Parathyroid adenoma (tissue), 2 donors: Measurements from ENCODE around the gene CAMK2B.

ENCODE experiments used
- H2AFZ ChIP-seq: fragments of 300-600 bp; sonication (generic); one replicate; pipeline ENCODE4 v1.7.0; 2017; ENCODE audit warnings: antibody characterized with exemption, mild to moderate bottlenecking
- H3K27ac ChIP-seq: fragments of 300-600 bp; sonication (generic); one replicate; pipeline ENCODE4 v1.7.0; 2017
- H3K27me3 ChIP-seq: fragments of 300-600 bp; sonication (generic); one replicate; pipeline ENCODE4 v1.7.0; 2017; ENCODE audit warnings: low read length; ENCODE audit not compliant: control insufficient read depth, insufficient read depth
- H3K36me3 ChIP-seq: fragments of 300-600 bp; sonication (generic); one replicate; pipeline ENCODE4 v1.7.0; 2017; ENCODE audit warnings: low read length; ENCODE audit not compliant: control insufficient read depth, insufficient read depth
- H3K4me1 ChIP-seq: fragments of 300-600 bp; sonication (generic); one replicate; pipeline ENCODE4 v1.7.0; 2017; ENCODE audit warnings: control low read depth
- H3K4me2 ChIP-seq: fragments of 300-600 bp; sonication (generic); one replicate; pipeline ENCODE4 v1.7.0; 2017; ENCODE audit warnings: low read length
- H3K4me3 ChIP-seq: fragments of 300-600 bp; sonication (generic); one replicate; pipeline ENCODE4 v1.7.0; 2017; ENCODE audit warnings: low read depth, low read length
- H3K79me2 ChIP-seq: fragments of 300-600 bp; sonication (generic); one replicate; pipeline ENCODE4 v1.7.0; 2017; ENCODE audit warnings: control low read depth
- H3K9ac ChIP-seq: fragments of 300-600 bp; sonication (generic); one replicate; pipeline ENCODE4 v1.7.0; 2017; ENCODE audit warnings: mild to moderate bottlenecking
- H3K9me3 ChIP-seq: fragments of 300-600 bp; sonication (generic); one replicate; pipeline ENCODE4 v1.7.0; 2017; ENCODE audit warnings: low read length; ENCODE audit not compliant: control insufficient read depth
- TF ChIP-seq, protein P1 (sequence below): fragments of 300-600 bp; sonication (generic); IDR thresholded peaks from one replicate; pipeline ENCODE4 v1.7.0; 2017; ENCODE audit warnings: antibody characterized with exemption, mild to moderate bottlenecking
- donor health status: primary hyperparathyroidism.

Gene CAMK2B

DNA sequence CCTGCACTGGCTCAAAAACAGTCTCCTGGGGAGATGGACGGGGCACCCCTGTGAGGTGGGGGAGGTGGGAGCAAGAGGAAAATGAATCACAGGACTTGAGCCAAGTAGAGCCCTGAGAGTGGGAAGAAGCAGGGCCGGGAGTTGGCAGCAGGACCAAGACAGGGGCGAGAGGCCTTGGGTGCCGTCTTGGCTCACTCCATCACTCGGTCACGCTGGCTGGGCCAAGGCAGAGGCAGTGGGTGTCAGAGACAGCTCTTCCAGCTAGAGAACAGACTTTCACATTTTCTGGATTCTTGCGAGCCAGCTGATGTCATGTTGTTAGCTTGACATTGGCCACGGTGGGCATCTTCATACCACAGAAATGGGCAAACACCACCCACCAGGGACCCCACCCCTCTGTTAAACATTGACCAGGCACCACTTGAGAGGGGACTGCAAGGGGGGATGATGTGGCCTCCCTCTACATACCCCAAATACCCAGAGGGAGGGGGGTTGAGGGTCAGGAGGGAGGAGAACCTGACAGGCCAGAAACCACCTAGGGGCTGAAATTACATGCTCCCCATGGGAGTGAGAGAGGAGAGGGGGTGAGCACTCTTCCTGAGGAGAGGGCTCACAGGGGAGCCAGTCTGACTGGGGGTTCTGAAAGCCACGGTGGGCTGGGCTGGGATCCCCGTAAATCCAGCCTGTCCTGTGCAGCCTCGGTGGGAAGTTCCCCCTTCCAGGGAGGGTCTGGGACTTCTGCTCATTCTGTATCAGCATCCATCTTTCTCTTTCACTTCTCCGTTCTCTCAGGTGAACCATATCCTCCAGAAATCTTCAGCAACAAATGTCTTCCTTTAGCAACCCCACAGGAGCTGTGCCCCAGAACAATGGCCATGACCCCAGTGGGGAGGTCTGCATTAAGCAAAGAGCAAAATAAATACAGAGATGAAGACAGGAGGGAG is 19.6 kb downstream of the CAMK2B start:
- no peaks in the 10 kb centered on the region for H3K9me3 ChIP-seq
- H3K4me1 ChIP-seq = peaks cover 3% of the 10 kb centered on the region
- H3K9ac ChIP-seq = no peak overlapping the region
- H2AFZ ChIP-seq = no peak overlapping the region
- H3K79me2 ChIP-seq = no peaks in the 10 kb centered on the region
- H3K36me3 ChIP-seq = no peaks in the 10 kb centered on the region
- no peaks in the 10 kb centered on the region for H3K27me3 ChIP-seq
- no peak overlapping the region for H3K4me3 ChIP-seq
- TF ChIP-seq, protein P1, sequence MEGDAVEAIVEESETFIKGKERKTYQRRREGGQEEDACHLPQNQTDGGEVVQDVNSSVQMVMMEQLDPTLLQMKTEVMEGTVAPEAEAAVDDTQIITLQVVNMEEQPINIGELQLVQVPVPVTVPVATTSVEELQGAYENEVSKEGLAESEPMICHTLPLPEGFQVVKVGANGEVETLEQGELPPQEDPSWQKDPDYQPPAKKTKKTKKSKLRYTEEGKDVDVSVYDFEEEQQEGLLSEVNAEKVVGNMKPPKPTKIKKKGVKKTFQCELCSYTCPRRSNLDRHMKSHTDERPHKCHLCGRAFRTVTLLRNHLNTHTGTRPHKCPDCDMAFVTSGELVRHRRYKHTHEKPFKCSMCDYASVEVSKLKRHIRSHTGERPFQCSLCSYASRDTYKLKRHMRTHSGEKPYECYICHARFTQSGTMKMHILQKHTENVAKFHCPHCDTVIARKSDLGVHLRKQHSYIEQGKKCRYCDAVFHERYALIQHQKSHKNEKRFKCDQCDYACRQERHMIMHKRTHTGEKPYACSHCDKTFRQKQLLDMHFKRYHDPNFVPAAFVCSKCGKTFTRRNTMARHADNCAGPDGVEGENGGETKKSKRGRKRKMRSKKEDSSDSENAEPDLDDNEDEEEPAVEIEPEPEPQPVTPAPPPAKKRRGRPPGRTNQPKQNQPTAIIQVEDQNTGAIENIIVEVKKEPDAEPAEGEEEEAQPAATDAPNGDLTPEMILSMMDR = no peak
- no peak overlapping the region for H3K4me2 ChIP-seq
- no peak overlapping the region for H3K27ac ChIP-seq

GRCh38 chr7:44294325-44295069 is 30.9 kb downstream of the CAMK2B start:
- H3K27me3 ChIP-seq = no peaks in the 10 kb centered on the region
- no peaks in the 10 kb centered on the region for H3K4me1 ChIP-seq
- H3K4me3 ChIP-seq = no peak overlapping the region
- peaks cover 48% of the 10 kb centered on the region for H3K79me2 ChIP-seq
- H3K36me3 ChIP-seq = no peaks in the 10 kb centered on the region
- no peak overlapping the region for H3K27ac ChIP-seq
- no peak overlapping the region for H2AFZ ChIP-seq
- H3K4me2 ChIP-seq = no peak overlapping the region
- TF ChIP-seq, protein P1 = no peak
- no peaks in the 10 kb centered on the region for H3K9me3 ChIP-seq
- no peak overlapping the region for H3K9ac ChIP-seq

GRCh38 chr7:44293561-44294324 is 31.7 kb downstream of the CAMK2B start:
- H3K27ac ChIP-seq = no peak overlapping the region
- H2AFZ ChIP-seq = no peak overlapping the region
- H3K4me2 ChIP-seq = no peak overlapping the region
- H3K79me2 ChIP-seq = peaks cover 51% of the 10 kb centered on the region
- H3K36me3 ChIP-seq = no peaks in the 10 kb centered on the region
- TF ChIP-seq, protein P1 = no peak
- no peak overlapping the region for H3K4me3 ChIP-seq
- no peak overlapping the region for H3K9ac ChIP-seq
- no peaks in the 10 kb centered on the region for H3K4me1 ChIP-seq
- no peaks in the 10 kb centered on the region for H3K27me3 ChIP-seq
- no peaks in the 10 kb centered on the region for H3K9me3 ChIP-seq

DNA sequence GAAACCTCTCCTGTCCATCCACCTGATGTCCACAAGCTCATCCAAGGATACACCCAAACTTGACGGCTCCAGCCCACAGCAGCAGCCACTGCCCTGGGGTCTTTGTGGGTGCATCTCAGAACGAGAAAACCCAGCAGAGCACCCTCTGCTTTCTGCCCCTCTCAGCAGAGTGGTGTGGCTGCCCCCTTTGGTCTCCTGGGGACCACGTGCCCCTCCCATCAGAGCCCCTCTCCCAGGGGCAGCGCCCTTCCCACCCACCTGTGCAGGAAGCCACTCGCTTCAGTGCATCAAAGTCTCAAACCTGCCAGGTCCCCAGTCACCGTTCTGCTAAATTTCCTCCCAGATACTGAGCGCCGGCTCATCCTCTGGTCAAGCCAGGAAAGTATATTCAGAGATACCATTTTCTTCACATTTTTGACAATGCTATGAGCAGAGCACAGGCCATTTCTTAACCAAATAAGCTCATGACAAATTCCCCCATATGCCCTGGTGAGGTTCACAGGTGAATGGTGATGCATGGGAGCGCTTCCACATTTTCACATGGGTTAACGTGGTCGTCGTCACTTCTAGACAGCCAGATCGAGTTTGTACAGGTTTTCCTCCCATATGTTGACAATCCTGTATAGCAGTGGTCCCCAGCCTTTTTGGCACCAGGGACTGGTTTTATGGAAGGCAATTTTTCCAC is 32.4 kb downstream of the CAMK2B start:
- no peaks in the 10 kb centered on the region for H3K36me3 ChIP-seq
- no peak overlapping the region for H2AFZ ChIP-seq
- H3K4me1 ChIP-seq = no peaks in the 10 kb centered on the region
- H3K79me2 ChIP-seq = peaks cover 51% of the 10 kb centered on the region
- TF ChIP-seq, protein P1 = no peak
- no peak overlapping the region for H3K4me3 ChIP-seq
- H3K4me2 ChIP-seq = no peak overlapping the region
- no peaks in the 10 kb centered on the region for H3K27me3 ChIP-seq
- no peak overlapping the region for H3K9ac ChIP-seq
- H3K9me3 ChIP-seq = no peaks in the 10 kb centered on the region
- no peak overlapping the region for H3K27ac ChIP-seq
